Esophagus squamous epithelium (tissue), 5 donors: ENCODE results near the gene SAP30L. TPM values are rescaled to one million over a fixed set of nuclear protein-coding genes. Genes with fewer than 3 reads are reported as not detected.

Source experiments
- DNase-seq: peaks from one replicate; lab custom pipeline; 2025; lab: John Stamatoyannopoulos, UW
- H3K27ac ChIP-seq, 4 donors: fragments of 200-600 bp; sonication (generic); one replicate each; pipeline ENCODE4 v1.5.1; 2016 to 2019; ENCODE audit warnings: mild to moderate bottlenecking in 1 of 4
- H3K27me3 ChIP-seq, 4 donors: fragments of 200-600 bp; sonication (generic); 1 replicate in 3 of 4; 2 replicates in 1 of 4; pipeline versions ENCODE4 v1.5.1 to v1.6.0; 2017 to 2021; ENCODE audit warnings: antibody characterized with exemption in 1 of 4
- H3K36me3 ChIP-seq, 3 donors: fragments of 200-600 bp; sonication (generic); one replicate each; pipeline ENCODE4 v1.5.1; 2016 to 2019
- H3K4me1 ChIP-seq, 3 donors: fragments of 200-600 bp; sonication (generic); one replicate each; pipeline ENCODE4 v1.5.1; 2017 to 2019
- H3K4me3 ChIP-seq, 4 donors: fragments of 200-600 bp; sonication (generic); 1 replicate in 3 of 4; 2 replicates in 1 of 4; pipeline ENCODE4 v1.5.1; 2016 to 2019; ENCODE audit warnings: mild to moderate bottlenecking in 2 of 4, moderate library complexity in 1 of 4
- H3K9me3 ChIP-seq, 3 donors: fragments of 200-600 bp; sonication (generic); one replicate each; pipeline ENCODE4 v1.5.1; 2016 to 2019
- CTCF ChIP-seq, 6 experiments: fragments of 450-650 bp in 4 of 6; fragments of 200-600 bp in 2 of 6; sonication (generic) in 2 of 6; IDR thresholded peaks; one replicate each; pipeline ENCODE4 v1.5.1; 2016 to 2019; ENCODE audit warnings: antibody characterized with exemption in 6 of 6, mild to moderate bottlenecking in 4 of 6, moderate library complexity in 4 of 6
- POLR2A ChIP-seq, 4 donors: fragments of 450-650 bp; IDR thresholded peaks; one replicate each; pipeline ENCODE4 v1.6.1; 2017; ENCODE audit warnings: antibody characterized with exemption in 4 of 4, mild to moderate bottlenecking in 4 of 4, moderate library complexity in 3 of 4
- WGBS, 2 donors: methylation state at CpG; one replicate each; pipeline ENCODE4 v1.1.5; 2018; 5-methylcytosine and 5-hydroxymethylcytosine counted together
- intact Hi-C: fragments of 100-400 bp; cut with DNase I; formaldehyde crosslinking; loops from one replicate; pipeline ENCODE4 v1.15.0; 2022
- total RNA-seq, 4 donors: library from RNA; depleted of rRNA; stranded (reverse); fragments of >200 nt; gene quantifications; one replicate each; pipeline ENCODE4 v1.1.0, GENCODE V29; 2016
- donor health status: DM: yes; HTN: yes; CAD: no.

Gene SAP30L
- total RNA-seq, 4 donors from 2014 or later = 11.1 to 32.0 (median 12.0) TPM

- intact Hi-C loops = loop anchor here (5.0 kb wide), 1 partner anchor 139 kb away; no protein-coding TSS in a partner anchor
- 39 to 49% methylated on average over 14 to 16 of the region's 18 CpGs for WGBS, 2 donors
Observed at GRCh38 chr5:154467655-154468354, 22.0 kb downstream of the SAP30L start.

GRCh38 chr5:154470137-154470536, 24.3 kb downstream of the SAP30L start:
- no peak for DNase-seq
- no peaks in the 10 kb centered on the region for H3K36me3 ChIP-seq
- H3K4me3 ChIP-seq = no peak overlapping the region
- no peaks in the 10 kb centered on the region for H3K9me3 ChIP-seq
- 70 to 72% methylated on average over 2 of the region's 2 CpGs for WGBS, 2 donors
- intact Hi-C loops = no loop called here
- peaks cover 15 to 88% (median 28%) of the 10 kb centered on the region in 4 donors for H3K27me3 ChIP-seq
- H3K27ac ChIP-seq = no peak overlapping the region
- TF ChIP-seq CTCF (IDR thresholded peaks at IDR 0.05) = no peak
- TF ChIP-seq POLR2A (IDR thresholded peaks at IDR 0.05) = no peak
- H3K4me1 ChIP-seq = peaks cover 5 to 33% (median 10%) of the 10 kb centered on the region in 3 donors

More at GRCh38 chr5:154467655-154468354, 22.0 kb downstream of the SAP30L start:
- peak; percentile 7 for DNase-seq
- TF ChIP-seq CTCF (IDR thresholded peaks at IDR 0.05) (peak; percentile 74 to 95 (median 80)), POLR2A (IDR thresholded peaks at IDR 0.05) (no peak)
- peaks cover 0 to 65% (median 7%) of the 10 kb centered on the region in 4 donors for H3K27me3 ChIP-seq
- H3K36me3 ChIP-seq = no peaks in the 10 kb centered on the region
- peaks cover 0 to 10% (median 0%) of the 10 kb centered on the region in 3 donors for H3K4me1 ChIP-seq
- no peak overlapping the region for H3K27ac ChIP-seq
- no peak overlapping the region for H3K4me3 ChIP-seq
- no peaks in the 10 kb centered on the region for H3K9me3 ChIP-seq

GRCh38 chr5:154470947-154471870, 25.4 kb downstream of the SAP30L start:
- peaks cover 14 to 43% (median 20%) of the 10 kb centered on the region in 3 donors for H3K4me1 ChIP-seq
- H3K36me3 ChIP-seq = no peaks in the 10 kb centered on the region
- peaks cover 17 to 99% (median 38%) of the 10 kb centered on the region in 4 donors for H3K27me3 ChIP-seq
- intact Hi-C loops = no loop called here
- 14 to 17% methylated on average over 10 to 11 of the region's 11 CpGs for WGBS, 2 donors
- H3K9me3 ChIP-seq = no peaks in the 10 kb centered on the region
- H3K27ac ChIP-seq = no peak overlapping the region
- H3K4me3 ChIP-seq = no peak overlapping the region
- DNase-seq = no peak
- TF ChIP-seq POLR2A (IDR thresholded peaks at IDR 0.05) (no peak), CTCF (IDR thresholded peaks at IDR 0.05) (no peak)

GRCh38 chr5:154472871-154473580, 27.2 kb downstream of the SAP30L start:
- 9 to 13% methylated on average over 19 to 24 of the region's 35 CpGs for WGBS, 2 donors
- Histone ChIP-seq H3K9me3 (no peaks in the 10 kb centered on the region), H3K27me3 (peaks cover 27 to 100% (median 55%) of the 10 kb centered on the region in 4 donors), H3K4me3 (no peak overlapping the region), H3K4me1 (peaks cover 32 to 61% (median 36%) of the 10 kb centered on the region in 3 donors), H3K27ac (no peak overlapping the region), H3K36me3 (no peaks in the 10 kb centered on the region)
- TF ChIP-seq CTCF (IDR thresholded peaks at IDR 0.05) (no peak), POLR2A (IDR thresholded peaks at IDR 0.05) (no peak)
- no peak for DNase-seq
- intact Hi-C loops = no loop called here
